CD4-positive, alpha-beta T cell treated with Interleukin-10 for 1 hour (primary cell): ENCODE measurements around the gene SOX4.
"Not testable (repeated sequence)": the region's sequence is repeated elsewhere in the genome, so short reads cannot be mapped to it uniquely, and the experiment has no call there.

ENCODE experiments used
- DNase-seq: peaks from one replicate; pipeline ENCODE4 v3.0.0-alpha.2; 2020

The SOX4 gene

DNA sequence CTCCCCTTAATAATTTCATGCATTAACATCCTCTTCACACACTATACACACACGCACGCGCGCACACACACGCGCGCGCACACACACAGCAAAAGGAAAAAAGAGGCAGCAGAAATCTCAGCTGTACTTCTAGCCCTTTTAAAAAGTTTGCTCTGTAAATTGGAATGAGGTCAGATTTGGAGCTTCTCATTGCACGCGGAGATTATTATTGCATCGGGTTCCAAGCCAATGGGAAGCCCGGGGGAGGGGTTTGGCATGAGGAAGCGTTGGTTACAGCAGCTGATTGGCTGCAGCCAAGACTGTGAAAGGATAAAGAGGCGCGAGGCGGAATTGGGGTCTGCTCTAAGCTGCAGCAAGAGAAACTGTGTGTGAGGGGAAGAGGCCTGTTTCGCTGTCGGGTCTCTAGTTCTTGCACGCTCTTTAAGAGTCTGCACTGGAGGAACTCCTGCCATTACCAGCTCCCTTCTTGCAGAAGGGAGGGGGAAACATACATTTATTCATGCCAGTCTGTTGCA lies at the start of gene SOX4:
Gene SOX4, plus strand, starts transcription at position 340 of the 515 bp plus-strand sequence. CDS start 784 bp downstream, outside the sequence.
- DNase-seq, result peak; percentile 74

DNA sequence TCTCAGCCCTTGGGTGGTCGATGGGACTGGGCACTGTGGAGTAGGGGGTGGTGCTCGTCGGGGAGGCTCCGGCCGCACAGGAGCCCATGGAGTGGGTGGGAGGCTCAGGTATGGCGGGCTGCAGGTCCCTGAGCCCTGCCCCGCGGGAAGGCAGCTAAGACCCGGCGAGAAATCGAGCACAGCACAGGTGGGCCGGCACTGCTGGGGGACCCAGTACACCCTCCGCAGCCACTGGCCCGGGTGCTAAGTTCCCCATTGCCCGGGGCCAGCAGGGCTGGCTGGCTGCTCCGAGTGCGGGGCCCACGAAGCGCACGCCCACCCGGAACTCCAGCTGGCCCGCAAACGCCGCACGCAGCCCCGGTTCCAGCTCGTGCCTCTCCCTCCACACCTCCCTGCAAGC lies 41.3 kb upstream of the SOX4 start:
- not testable (repeated sequence) for DNase-seq

DNA sequence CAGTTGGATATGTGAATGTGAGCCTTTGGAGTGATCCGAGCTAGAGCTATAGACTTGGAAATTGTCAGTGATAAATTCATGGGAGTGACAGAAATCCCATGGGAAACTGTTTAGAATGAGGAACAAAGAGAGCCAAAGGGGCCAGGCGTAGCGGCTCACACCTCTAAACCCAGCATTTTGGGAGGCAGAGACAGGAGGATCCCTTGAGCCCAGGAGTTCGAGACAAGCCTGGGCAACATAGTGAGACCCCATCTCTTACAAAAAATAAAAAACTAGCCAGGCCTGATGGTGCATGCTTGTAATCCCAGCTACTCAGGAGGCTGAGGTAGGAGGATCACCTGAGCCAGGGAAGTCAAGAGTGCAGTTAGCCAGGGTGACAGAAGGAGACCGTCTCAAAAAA lies 39.3 kb upstream of the SOX4 start:
- no peak for DNase-seq

DNA sequence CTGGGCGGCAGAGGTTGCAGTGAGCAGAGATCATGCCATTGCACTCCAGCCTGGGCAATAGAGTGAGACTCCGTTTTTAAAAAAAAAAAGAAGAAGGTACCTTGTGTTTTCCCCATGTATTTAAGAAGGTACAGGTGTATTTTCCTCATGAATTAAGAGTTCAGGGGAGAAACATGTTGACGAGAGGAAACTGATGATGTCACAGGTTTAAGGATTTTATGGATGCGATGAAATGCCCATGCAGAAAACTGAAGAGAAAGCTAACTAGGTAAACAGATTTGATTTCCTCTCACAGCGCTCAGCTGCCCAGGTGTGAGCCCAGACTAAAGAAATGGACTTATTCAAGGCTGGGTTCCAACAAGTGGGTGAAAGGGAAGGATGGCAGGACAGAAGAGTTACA lies 38.4 kb upstream of the SOX4 start:
- DNase-seq, result no peak

DNA sequence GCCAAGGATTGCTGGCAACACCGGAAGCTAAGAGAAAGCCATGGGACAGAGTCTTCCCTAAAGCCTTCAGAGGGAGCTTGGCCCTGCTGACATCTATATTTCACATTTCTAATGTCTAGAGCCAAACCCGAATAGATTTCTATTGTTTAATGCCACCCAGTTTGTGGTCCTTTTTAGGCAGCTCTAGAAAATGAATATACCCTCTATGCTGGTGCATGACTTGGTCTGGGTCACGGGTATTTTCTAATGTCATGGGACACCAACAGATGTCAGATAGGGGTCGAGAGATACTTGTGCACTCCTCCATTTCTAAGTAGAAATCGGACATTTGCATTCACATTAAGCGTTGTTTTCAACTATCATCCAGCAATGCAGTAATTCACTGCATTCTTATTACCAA lies 37.0 kb upstream of the SOX4 start:
- DNase-seq, result no peak

DNA sequence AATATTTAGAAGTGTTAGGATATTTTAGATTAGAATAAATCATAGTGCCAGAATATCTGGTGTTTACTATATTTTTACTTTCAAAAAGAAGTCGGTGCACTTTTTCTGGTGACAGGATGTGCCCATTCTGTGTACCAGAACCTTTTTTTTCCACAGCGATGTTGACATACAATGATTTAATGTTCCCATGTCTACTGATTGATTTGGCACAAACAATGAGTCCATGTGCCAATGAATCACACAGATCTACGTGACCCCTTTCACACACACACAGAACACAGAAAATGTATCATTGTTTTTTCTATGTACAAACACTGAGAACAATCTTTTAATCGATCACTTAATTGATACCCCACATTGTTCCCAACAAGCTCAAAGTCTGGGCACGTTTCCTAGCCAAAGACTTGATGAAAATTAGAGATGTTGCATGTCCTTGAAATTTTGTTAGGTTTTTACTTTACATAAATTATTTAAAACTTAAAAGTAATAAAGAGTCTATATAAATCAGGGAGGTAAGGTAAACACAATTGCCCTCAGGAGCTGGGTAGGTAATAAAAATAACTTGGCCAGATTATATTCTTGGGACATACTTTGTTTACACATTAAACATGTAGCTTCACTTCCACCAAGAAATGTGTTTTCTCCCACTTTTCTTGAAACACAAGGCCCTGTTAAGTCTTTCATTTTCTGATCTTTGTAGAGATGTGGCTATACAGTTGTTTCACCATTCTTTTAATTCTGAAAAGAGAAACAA lies 36.4 kb upstream of the SOX4 start:
- no peak for DNase-seq

DNA sequence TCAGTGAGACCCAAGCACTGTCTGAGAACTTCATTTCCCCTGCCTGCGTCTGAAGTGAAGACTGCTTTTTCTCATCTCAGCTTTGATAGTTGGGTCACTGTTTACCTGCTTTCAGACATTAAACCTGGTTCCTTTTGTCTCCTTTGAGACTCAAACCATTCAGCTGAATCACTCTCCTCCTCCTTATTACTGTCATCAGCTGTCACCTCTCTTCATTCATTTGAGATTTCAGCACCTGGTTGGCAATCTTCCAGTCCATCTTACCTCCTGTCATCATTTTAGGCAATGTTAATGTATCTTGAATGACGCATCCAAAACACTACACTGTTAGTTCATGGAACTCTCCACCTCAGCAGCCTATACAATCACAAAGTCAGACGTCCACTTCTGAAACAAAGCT lies 34.3 kb upstream of the SOX4 start:
- DNase-seq, result no peak

DNA sequence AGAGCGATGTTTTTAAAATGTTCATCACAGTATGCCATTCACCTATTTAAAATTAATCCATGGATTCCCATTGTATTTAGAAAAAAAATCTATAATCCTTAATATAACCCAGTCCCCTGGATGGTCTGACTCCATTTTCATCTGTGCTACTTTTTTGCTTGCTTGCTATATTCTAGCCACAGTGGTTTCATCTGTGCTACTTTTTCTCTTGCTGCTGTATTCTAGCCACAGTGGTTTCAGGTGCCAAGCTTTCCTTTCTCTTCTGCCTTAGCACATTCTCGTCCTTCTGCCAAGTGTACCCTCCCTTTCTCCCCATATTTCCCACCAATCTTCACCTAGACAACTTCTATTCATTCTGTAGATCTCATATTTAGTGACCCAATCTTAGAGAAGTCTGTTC lies 33.3 kb upstream of the SOX4 start:
- no peak for DNase-seq

DNA sequence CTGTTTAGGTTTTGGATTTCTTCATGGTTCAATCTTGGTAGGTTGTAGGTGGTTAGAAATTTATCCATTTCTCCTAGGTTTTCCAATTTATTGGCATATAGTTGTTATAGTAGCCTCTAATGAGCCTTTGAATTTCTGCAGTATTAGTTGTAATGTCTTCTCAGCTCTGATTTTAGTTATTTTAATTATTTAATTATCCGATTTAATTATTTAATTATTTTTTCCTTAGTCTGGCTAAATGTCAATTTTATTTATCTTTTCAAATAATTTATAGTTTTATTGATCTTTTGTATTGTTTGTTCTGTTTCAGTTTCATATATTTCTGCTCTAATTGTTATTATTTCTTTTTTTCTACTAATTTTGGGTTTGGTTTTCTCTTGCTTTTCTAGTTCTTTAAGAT lies 28.1 kb upstream of the SOX4 start:
- DNase-seq, result no peak

DNA sequence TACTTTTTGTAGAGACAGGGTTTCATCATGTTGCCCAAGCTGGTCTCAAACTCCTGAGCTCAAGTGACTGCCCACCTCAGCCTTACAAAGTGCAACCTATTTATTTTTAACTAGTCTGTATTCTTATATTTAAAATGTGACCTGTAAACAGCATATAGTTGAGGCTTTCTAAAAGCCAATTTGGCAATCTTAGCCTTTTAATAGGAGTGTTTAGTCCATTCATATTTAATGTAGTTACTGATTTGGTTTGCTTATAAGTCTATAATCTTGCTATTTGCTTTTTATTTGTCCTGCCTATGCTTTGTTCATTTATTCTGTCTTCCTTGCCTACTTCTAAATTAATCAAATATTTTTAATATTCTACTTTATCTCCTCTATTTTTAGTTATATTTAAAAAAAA lies 15.0 kb upstream of the SOX4 start:
- no peak for DNase-seq

DNA sequence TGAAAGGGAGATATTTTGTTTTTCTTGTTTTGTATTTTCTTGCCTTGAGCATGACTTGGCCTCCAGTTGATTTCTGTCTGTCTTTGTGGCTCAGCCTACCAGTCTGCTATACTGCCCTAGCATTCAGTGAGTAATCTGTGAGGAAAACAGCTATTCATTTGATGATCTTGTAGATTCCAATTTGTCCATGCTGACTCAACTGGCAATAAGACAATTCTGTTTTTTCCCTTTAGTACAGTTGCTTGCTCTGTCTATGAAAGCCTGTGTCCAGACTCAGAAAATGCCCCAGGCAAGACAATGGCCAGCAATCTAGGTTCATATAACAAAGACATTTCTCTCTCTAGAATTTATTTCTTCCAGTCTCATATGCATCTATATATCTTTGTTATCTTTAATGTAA lies 10.9 kb upstream of the SOX4 start:
- DNase-seq, result no peak

DNA sequence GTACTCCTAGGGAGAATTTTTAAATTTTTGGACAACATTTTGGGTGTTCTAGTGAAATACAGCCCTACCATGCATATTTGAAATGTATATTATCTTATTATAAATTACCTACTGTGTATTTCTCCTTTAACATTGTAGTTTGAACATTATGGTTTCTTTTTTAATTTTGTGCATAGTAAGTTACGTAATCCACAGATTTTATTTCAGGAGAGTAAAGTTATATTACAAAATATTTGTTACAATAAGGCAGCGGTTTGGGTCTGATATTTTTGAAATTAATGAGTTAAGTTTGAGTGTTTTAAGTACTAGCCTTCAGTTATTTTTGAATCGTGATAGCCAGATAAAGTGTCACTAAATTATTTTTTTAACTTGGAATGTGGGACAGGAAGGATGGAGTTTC lies 7.3 kb upstream of the SOX4 start:
- DNase-seq, result no peak

DNA sequence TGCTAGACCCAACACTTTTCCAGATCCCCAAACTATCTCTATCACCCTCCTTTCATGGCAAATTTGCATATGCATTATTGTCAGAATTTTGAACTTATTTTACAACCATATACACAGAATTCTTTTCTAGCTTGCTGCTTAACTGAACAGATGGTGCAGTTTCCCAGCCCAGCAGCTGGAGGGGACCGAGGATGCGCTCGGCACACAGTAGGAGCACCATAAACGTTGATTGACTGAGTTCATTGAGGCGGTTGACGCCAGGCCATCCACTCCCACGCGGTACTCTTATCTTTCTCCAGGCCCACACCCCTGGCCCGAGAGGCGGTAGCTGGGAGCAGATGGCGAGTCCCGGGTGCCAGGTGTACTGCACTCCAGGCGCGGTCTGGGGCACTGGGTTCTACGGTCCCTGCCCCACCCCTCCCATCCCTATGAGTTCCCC lies 6.8 kb upstream of the SOX4 start:
- no peak for DNase-seq

DNA sequence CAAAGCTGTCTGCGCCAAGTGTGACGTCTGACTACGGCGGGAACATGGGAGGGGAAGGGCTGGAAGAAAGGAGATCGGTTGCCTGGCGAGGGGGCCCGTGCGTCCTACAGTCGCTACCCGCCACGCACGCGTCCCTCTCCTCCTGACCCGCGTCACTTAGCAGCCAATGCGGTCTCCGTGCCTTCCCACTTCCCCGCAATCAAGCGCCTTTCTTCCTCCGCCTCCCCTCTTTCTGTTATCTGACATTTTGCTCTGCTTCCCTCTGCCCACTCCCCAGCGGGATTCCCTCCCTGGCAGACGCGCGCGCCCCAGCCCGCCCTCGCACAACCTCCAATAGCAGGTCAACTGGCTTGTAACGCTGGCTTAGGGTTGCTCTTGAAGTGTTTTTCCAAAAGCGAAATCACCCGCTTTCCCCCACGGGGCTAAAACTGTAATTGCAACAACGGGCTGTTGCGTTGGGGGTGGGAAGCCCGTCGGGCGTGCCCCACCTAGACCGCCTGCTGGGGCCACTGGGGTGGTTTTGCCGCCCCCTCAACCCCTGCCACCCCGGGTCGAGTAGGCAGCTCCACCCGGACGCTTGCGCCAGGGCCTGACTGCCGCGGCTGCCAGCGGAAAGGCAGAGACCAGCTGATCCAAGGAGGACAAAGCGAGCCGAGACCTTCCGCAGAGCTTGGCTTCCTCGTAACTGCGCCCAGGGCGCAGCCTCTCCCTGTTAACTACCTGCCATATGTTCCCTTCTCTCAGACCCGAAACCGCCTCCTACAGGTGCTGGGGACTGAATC lies 6.2 kb upstream of the SOX4 start:
- peak; percentile 18 for DNase-seq

DNA sequence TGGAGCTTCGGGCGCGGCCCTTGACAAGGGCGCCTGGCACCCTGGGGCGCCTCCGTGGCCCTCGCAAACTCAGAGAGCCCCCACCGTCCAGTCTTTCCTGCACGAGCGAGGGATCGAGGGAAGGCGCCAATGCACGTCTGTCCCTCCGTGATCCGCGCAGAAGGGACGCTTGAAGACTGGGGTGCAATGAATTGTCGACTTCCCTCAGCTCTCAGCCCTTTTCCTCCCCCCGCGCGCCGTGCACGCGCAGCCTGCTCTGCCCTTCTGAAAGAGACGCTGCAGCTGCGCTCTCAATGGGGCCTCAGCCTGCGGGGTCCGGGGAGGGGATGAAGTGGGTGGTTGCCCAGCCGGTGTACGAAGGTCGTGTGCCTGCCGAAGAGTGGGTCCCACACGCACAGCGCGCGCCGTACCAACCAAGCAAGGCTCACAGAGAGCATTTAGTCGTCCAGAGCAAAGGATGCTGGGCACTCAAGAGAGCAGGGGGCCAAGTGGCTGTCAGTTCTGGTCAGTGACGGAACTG lies 5.5 kb upstream of the SOX4 start:
- peak; percentile 16 for DNase-seq

DNA sequence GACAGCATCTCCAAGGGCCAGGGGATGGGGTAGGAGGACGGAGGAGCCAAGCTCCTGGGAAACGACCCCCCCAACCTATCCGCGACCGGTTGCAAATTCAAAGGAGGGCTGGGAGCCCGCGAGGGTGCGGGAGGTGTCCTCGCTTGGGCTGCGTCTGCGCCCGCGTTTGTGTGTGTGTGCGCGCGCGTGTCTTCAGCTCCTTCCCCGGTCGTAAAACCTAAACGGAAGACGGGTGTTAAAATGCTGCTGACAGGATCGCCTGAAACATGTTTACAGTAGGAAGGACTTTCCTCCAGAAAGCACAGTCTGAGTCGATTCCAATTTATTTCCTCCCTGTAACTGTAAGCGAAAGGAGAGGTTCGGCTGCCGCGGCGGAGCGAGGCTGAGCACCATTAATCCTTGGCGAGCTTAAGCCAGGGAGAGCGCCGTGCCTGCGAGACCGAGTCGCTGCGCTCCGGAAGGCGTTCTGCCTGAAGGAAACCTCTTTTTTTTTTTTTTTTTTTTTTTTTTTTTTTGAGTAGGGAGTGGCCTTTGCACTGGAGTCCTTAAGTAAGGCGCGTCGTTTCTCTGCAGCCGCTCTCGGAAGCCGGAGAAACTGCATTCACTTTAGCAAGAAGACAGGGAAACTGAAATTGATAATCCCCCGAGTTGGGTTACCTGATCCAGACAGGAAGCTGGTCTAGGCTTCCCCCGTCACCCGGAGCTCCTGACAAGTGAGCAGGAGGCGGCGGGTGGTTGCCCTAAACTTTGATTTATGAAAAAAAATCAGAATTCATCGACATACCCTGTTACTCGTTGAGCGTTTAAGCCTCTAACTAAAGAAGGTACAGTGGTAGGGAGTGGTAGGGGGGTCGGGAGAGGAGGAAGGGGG lies 4.8 kb upstream of the SOX4 start:
- DNase-seq, result peak; percentile 14

DNA sequence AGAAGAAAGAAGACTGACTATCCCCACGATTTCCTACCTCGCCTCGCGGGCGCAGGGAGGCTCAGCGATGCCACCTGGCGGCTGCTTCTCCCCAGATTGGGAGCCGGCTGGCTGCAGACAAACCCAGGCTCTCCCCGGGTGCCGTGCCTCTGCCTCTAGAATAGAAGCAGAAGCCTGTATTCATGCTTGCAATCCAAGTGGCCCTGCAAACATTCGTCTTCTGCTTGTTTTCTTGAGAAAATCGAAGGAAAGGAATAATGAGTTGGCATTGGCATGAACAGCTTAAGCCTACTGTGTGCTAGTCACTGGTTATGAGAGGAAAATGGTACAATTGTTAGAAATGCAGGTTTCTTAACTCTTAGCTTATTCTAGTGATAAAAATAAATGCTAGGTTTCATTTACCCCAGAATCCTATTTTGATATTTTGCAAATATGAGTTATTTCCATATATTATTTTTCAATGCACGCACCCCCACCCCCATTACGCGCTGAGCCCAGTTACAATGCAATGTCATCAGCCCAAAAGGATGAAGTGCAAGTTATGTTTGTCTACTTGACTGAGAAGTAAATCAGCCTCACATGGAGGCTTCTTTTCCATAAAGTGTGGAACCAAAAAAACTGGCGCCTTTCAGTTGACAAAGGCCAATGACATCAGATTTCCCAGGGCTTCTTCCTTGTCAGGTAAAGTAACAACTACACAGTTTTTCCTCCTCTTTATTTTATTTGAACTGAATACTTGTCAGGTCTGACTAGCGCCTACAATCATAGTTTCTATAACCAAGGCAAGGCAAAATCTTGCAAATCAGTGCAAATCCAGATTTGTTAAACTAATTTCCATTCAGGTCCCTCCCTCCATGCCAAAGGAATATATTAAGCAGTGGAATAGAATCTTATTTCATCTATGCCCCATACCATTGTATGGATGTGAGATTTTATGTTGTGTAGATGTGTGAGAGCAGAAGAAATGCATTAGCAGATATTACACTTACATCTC lies 3.9 kb upstream of the SOX4 start:
- DNase-seq, result peak; percentile 75

DNA sequence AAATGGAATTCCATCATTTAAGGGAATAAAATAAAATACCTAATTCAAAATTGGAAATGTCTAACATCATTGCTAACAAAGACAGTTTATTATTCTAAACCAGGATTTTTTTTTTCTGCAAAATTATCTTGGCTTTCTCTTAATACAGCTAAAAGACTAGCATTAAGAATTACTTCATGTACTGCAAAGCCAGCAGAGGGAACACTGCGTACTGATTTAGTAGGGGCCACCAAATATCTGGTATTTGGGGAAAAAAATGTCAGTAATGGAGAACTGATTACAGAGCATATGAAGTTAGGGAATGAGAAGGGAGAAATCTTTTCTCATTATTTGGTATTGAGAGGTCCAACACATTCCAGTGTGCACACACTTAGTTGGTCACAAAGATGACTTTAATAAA lies 3.2 kb upstream of the SOX4 start:
- DNase-seq, result no peak

DNA sequence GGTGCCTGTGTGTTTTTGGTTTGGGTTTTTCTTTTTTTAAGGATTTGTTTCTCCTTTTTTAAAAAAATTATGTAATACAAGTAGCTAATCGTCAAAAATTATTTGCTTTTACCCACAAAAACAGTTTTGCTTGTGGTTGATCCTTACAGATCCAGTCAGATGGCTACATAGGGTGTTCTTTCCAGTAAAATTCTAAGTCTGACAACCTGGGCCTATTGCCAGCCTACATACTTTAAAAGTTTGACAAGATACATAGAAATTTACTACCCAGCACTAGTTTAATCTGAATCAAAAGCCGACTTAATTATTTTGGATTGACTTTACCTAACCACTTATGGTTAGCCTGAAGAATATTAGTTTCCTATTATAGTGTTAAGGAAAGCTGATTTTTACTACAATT lies 2.1 kb upstream of the SOX4 start:
- DNase-seq, result no peak

DNA sequence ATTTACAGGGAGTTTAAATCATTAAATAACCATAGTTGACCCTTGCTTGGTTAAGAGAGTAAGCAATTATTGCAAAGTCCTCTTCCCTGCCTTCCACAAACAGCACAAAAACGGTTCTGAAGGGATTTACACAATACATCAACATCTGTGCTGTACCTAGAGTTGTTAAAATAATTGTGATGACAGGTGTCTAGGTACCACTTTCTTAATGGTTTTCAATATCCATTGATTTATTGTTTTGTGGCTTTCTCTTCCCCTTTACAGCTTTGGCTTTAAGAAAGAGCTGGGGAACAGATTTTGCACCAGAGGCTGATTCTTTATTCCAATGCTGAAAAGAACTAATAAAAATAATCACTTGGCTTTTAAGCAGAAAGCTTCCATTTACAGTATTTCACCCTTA lies 598 bp upstream of the SOX4 start:
- no peak for DNase-seq

DNA sequence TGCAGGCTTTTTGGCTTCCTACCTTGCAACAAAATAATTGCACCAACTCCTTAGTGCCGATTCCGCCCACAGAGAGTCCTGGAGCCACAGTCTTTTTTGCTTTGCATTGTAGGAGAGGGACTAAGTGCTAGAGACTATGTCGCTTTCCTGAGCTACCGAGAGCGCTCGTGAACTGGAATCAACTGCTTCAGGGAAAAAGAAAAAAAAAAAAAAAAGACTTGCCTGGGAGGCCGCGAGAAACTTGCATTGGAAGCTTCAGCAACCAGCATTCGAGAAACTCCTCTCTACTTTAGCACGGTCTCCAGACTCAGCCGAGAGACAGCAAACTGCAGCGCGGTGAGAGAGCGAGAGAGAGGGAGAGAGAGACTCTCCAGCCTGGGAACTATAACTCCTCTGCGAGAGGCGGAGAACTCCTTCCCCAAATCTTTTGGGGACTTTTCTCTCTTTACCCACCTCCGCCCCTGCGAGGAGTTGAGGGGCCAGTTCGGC lies 420 bp downstream of the SOX4 start:
- DNase-seq, result peak; percentile 8
